K562 (cell line): ENCODE results near the gene HCAR3. TPM values are rescaled to one million over a fixed set of nuclear protein-coding genes. Genes with fewer than 3 reads are reported as not detected.

Source experiments
- DACH1 ChIP-seq: fragments of 450-650 bp; IDR thresholded peaks from 2 replicates; pipeline ENCODE4 v1.6.1; 2018; ENCODE audit not compliant: partially characterized antibody
- MBD1 ChIP-seq: fragments of 250-450 bp; sonication (Bioruptor Pico); IDR thresholded peaks from 2 replicates; pipeline ENCODE4 v1.8.0; 2022; ENCODE audit warnings: inconsistent platforms
- NFE2 ChIP-seq: IDR thresholded peaks from 2 replicates; pipeline ENCODE4 v1.6.1; 2014; ENCODE audit warnings: antibody characterized with exemption, low read depth
- NFYB ChIP-seq: IDR thresholded peaks from 2 replicates; pipeline ENCODE4 v1.6.1; 2011; ENCODE audit warnings: mild to moderate bottlenecking, moderate library complexity; ENCODE audit not compliant: insufficient read length; ENCODE audit errors: extremely low read depth
- SMARCA5 ChIP-seq: fragments of 450-650 bp; IDR thresholded peaks from 2 replicates; pipeline ENCODE4 v1.6.1; 2016
- XRCC5 ChIP-seq: fragments of 200-400 bp; formaldehyde crosslinking; IDR thresholded peaks from 2 replicates; pipeline ENCODE4 v1.6.1; 2017; ENCODE audit warnings: low read depth, mild to moderate bottlenecking, low read length
- ZNF518B ChIP-seq: fragments of 250-450 bp; sonication (Bioruptor Pico); IDR thresholded peaks from 2 replicates; pipeline ENCODE4 v1.5.0; 2021; ENCODE audit warnings: mild to moderate bottlenecking, moderate library complexity
- polyA plus RNA-seq, 8 experiments: library from polyadenylated mRNA; depleted of rRNA in 4 of 8; stranded (reverse) in 5 of 8; unstranded in 3 of 8; fragments of >200 nt; fragmentation: Nextera tagmentation in 2 of 8; fragmentation: Illumina TruSeq in 1 of 8; extraction: Ambion mirVana in 2 of 8; extraction: Trizol in 1 of 8; gene quantifications; 2 replicates each; pipeline versions ENCODE4 v1.2.1 to v1.2.3, GENCODE V29; 2011 to 2014; ENCODE audit warnings: inconsistent platforms in 1 of 8, missing spikeins in 1 of 8
- total RNA-seq, 7 experiments: library from RNA; depleted of rRNA in 6 of 7; stranded (reverse); fragments of >200 nt in 6 of 7; fragmentation: Illumina TruSeq in 2 of 7; extraction: Trizol in 2 of 7; gene quantifications; 2 replicates each; pipeline versions ENCODE4 v1.2.1 to v1.2.3, GENCODE V29; 2011 to 2021; ENCODE audit warnings: low replicate concordance in 1 of 7

HCAR3 gene
- total and polyA plus RNA-seq, 9 of the 15 experiments (the other 6 are each of a cell fraction or from before 2014, with no cell fraction given): not detected

- TF ChIP-seq ZNF518B (no peak), NFE2 (no peak), DACH1 (no peak), NFYB (no peak), MBD1 (CRISPR knock-in tag) (no peak), XRCC5 (no peak), SMARCA5 (no peak)
- TF ChIP-seq, all 486 proteins: peak for 0
Measured at GRCh38 chr12:122732170-122732569, 15.6 kb upstream of the HCAR3 start (continued).
